Glomerular endothelial cell (primary cell): ENCODE results near the gene KCNK17. TPM values are rescaled to one million over a fixed set of nuclear protein-coding genes. Genes with fewer than 3 reads are reported as not detected.
"Not testable (repeated sequence)": the region's sequence is repeated elsewhere in the genome, so short reads cannot be mapped to it uniquely, and the experiment has no call there.

ENCODE experiments used
- DNase-seq: peaks from one replicate; pipeline ENCODE4 v3.0.0-alpha.2; 2011; ENCODE audit warnings: low read depth, low spot score; ENCODE audit errors: extremely low read depth
- total RNA-seq: library from RNA; depleted of rRNA; stranded (reverse); fragments of >200 nt; gene quantifications from 2 replicates; pipeline ENCODE4 v1.2.3, GENCODE V29; 2015

The KCNK17 gene
- total RNA-seq, 1 donor from 2014 or later, result not detected

GRCh38 chr6:39303425-39304153 is 10.6 kb downstream of the KCNK17 start:
- no peak for DNase-seq

- DNase-seq, result no peak
Observed at GRCh38 chr6:39302669-39303424, 11.4 kb downstream of the KCNK17 start.

GRCh38 chr6:39302011-39302410 is 12.2 kb downstream of the KCNK17 start:
- no peak for DNase-seq

GRCh38 chr6:39301606-39302005 is 12.6 kb downstream of the KCNK17 start:
- no peak for DNase-seq

- no peak for DNase-seq
Observed at GRCh38 chr6:39300739-39301138, 13.5 kb downstream of the KCNK17 start.

- DNase-seq, result no peak
Observed at GRCh38 chr6:39298061-39298460, 16.2 kb downstream of the KCNK17 start.

- no peak for DNase-seq
Observed at GRCh38 chr6:39296745-39297640, 17.2 kb downstream of the KCNK17 start.

GRCh38 chr6:39295611-39296011 is 18.6 kb downstream of the KCNK17 start:
- no peak for DNase-seq

GRCh38 chr6:39294899-39295298 is 19.3 kb downstream of the KCNK17 start:
- DNase-seq, result no peak

GRCh38 chr6:39294133-39294532 is 20.1 kb downstream of the KCNK17 start:
- no peak for DNase-seq

- DNase-seq, result no peak
Observed at GRCh38 chr6:39292637-39293036, 21.6 kb downstream of the KCNK17 start.

- no peak for DNase-seq
Observed at GRCh38 chr6:39289490-39289889, 24.7 kb downstream of the KCNK17 start.

GRCh38 chr6:39287601-39288000 is 26.6 kb downstream of the KCNK17 start:
- DNase-seq, result no peak

GRCh38 chr6:39286596-39286995 is 27.6 kb downstream of the KCNK17 start:
- DNase-seq, result not testable (repeated sequence)

- DNase-seq, result no peak
Observed at GRCh38 chr6:39282774-39283173, 31.4 kb downstream of the KCNK17 start.

- DNase-seq, result no peak
Observed at GRCh38 chr6:39281312-39281980, 32.8 kb downstream of the KCNK17 start.

GRCh38 chr6:39280247-39280731 is 33.9 kb downstream of the KCNK17 start:
- no peak for DNase-seq

- no peak for DNase-seq
Observed at GRCh38 chr6:39279539-39279938, 34.7 kb downstream of the KCNK17 start.

GRCh38 chr6:39276379-39276995 is 37.7 kb downstream of the KCNK17 start:
- no peak for DNase-seq

- no peak for DNase-seq
Observed at GRCh38 chr6:39274903-39275302, 39.3 kb downstream of the KCNK17 start.
